ENCODE data around the gene EMX2.

Gene EMX2

GRCh38 chr10:117544711-117545140 lies 2.2 kb downstream of the EMX2 start:
- no peak for DNase-seq (ENCODE audit: low spot score)

- DNase-seq (ENCODE audit: low spot score): no peak
Measured at GRCh38 chr10:117545141-117546019, 2.8 kb downstream of the EMX2 start.

- no peak for DNase-seq (ENCODE audit: low spot score)
Measured at GRCh38 chr10:117546020-117546580, 3.6 kb downstream of the EMX2 start.

GRCh38 chr10:117546581-117547015 lies 4.1 kb downstream of the EMX2 start:
- no peak for DNase-seq (ENCODE audit: low spot score)

- DNase-seq (ENCODE audit: low spot score): no peak
Measured at GRCh38 chr10:117547016-117547715, 4.6 kb downstream of the EMX2 start.

GRCh38 chr10:117547716-117548668 lies 5.4 kb downstream of the EMX2 start:
- no peak for DNase-seq (ENCODE audit: low spot score)

GRCh38 chr10:117549100-117549585 lies 6.6 kb downstream of the EMX2 start:
- DNase-seq (ENCODE audit: low spot score): no peak

GRCh38 chr10:117550076-117550475 lies 7.5 kb downstream of the EMX2 start:
- no peak for DNase-seq (ENCODE audit: low spot score)

- no peak for DNase-seq (ENCODE audit: low spot score)
Measured at GRCh38 chr10:117550599-117551329, 8.2 kb downstream of the EMX2 start.

GRCh38 chr10:117551330-117552155 lies 9.0 kb downstream of the EMX2 start:
- DNase-seq (ENCODE audit: low spot score): no peak

- DNase-seq (ENCODE audit: low spot score): no peak
Measured at GRCh38 chr10:117552156-117552631, 9.6 kb downstream of the EMX2 start.

- no peak for DNase-seq (ENCODE audit: low spot score)
Measured at GRCh38 chr10:117552701-117553141, 10.2 kb downstream of the EMX2 start.

- no peak for DNase-seq (ENCODE audit: low spot score)
Measured at GRCh38 chr10:117553142-117553814, 10.7 kb downstream of the EMX2 start.

GRCh38 chr10:117553815-117554172 lies 11.2 kb downstream of the EMX2 start:
- no peak for DNase-seq (ENCODE audit: low spot score)

- no peak for DNase-seq (ENCODE audit: low spot score)
Measured at GRCh38 chr10:117554241-117554814, 11.8 kb downstream of the EMX2 start.

- DNase-seq (ENCODE audit: low spot score): no peak
Measured at GRCh38 chr10:117555017-117555416, 12.5 kb downstream of the EMX2 start.

GRCh38 chr10:117555863-117556262 lies 13.3 kb downstream of the EMX2 start:
- DNase-seq (ENCODE audit: low spot score): no peak

GRCh38 chr10:117556356-117556755 lies 13.8 kb downstream of the EMX2 start:
- DNase-seq (ENCODE audit: low spot score): no peak

GRCh38 chr10:117559712-117560111 lies 17.2 kb downstream of the EMX2 start:
- no peak for DNase-seq (ENCODE audit: low spot score)

Measured in pons (tissue), 1 donor.